Upper lobe of left lung (tissue), 4 donors: Measurements from ENCODE around the gene C1orf21.

Experiments used
- CTCF ChIP-seq, 6 experiments: fragments of 450-650 bp in 4 of 6; fragments of 200-600 bp in 2 of 6; sonication (generic) in 2 of 6; IDR thresholded peaks; one replicate each; pipeline ENCODE4 v1.5.1; 2016 to 2019; ENCODE audit warnings: antibody characterized with exemption in 6 of 6
- EP300 ChIP-seq, 4 donors: sonication (generic); formaldehyde crosslinking; IDR thresholded peaks; one replicate each; pipeline ENCODE4 v1.5.1; 2017; ENCODE audit warnings: antibody characterized with exemption in 4 of 4, control low read depth in 2 of 4
- POLR2A ChIP-seq, 4 donors: fragments of 450-650 bp; IDR thresholded peaks; one replicate each; pipeline ENCODE4 v1.5.1; 2016 to 2017; ENCODE audit warnings: antibody characterized with exemption in 4 of 4, mild to moderate bottlenecking in 2 of 4

GRCh38 chr1:184427722-184428121 is 40.9 kb downstream of the C1orf21 start:
- TF ChIP-seq CTCF (IDR thresholded peaks at IDR 0.05) (no peak), EP300 (IDR thresholded peaks at IDR 0.05) (peak in 2 of 4 donors; percentile 30 to 93), POLR2A (IDR thresholded peaks at IDR 0.05) (no peak)
